SK-N-SH (cell line): ENCODE data around the gene SCGN.

Experiments used
- FOSL2 ChIP-seq: IDR thresholded peaks from 2 replicates; pipeline ENCODE4 v1.4.0; 2012; ENCODE audit warnings: low read depth, mild to moderate bottlenecking, moderate library complexity, borderline replicate concordance
- GABPA ChIP-seq: IDR thresholded peaks from 2 replicates; pipeline ENCODE4 v1.4.0; 2012; ENCODE audit warnings: low read depth, mild to moderate bottlenecking
- JUND ChIP-seq: IDR thresholded peaks from 2 replicates; pipeline ENCODE4 v1.4.0; 2012
- RAD21 ChIP-seq: IDR thresholded peaks from 2 replicates; pipeline ENCODE4 v1.6.1; 2012; ENCODE audit warnings: mild to moderate bottlenecking, low read length
- SIN3A ChIP-seq: IDR thresholded peaks from 2 replicates; pipeline ENCODE4 v1.6.1; 2012; ENCODE audit warnings: low read depth, mild to moderate bottlenecking, low read length, moderate library complexity, borderline replicate concordance
- SMC3 ChIP-seq: IDR thresholded peaks from 2 replicates; pipeline ENCODE4 v1.6.1; 2012; ENCODE audit warnings: low read depth, low read length, improper control_type of control experiment
- TF ChIP-seq, protein P1 (sequence below): IDR thresholded peaks from 2 replicates; pipeline ENCODE4 v1.6.1; 2012; ENCODE audit warnings: mild to moderate bottlenecking, low read depth, low read length, moderate library complexity
- TF ChIP-seq, protein P2 (sequence below): fragments of 200-600 bp; sonication (generic); IDR thresholded peaks from 2 replicates; pipeline ENCODE4 v1.6.1; 2017; ENCODE audit warnings: antibody characterized with exemption, mild to moderate bottlenecking, moderate library complexity
- TF ChIP-seq, protein P3 (sequence below): IDR thresholded peaks from 2 replicates; pipeline ENCODE4 v1.4.0; 2012; ENCODE audit warnings: low read depth, borderline replicate concordance

DNA sequence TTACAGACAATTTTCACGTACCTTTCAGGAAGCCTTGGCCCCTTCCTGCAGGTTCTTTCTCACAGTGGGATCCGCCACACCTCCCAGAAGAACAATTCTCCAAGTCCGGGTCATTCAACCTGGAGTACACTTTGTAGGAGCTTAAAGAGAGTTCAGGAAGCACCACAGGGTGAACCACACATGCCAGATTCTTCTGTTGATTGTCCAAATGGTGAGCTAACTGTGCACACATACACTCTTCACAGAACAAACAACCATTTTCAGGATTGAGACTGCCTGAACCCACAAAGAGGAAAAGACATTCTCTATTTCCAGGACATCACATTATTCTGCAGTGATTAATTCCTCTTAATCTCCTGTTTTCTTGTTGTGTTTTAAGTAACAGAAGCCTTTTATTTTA lies 51.0 kb downstream of the SCGN start:
- no peak for TF ChIP-seq JUND
- TF ChIP-seq, protein P1, sequence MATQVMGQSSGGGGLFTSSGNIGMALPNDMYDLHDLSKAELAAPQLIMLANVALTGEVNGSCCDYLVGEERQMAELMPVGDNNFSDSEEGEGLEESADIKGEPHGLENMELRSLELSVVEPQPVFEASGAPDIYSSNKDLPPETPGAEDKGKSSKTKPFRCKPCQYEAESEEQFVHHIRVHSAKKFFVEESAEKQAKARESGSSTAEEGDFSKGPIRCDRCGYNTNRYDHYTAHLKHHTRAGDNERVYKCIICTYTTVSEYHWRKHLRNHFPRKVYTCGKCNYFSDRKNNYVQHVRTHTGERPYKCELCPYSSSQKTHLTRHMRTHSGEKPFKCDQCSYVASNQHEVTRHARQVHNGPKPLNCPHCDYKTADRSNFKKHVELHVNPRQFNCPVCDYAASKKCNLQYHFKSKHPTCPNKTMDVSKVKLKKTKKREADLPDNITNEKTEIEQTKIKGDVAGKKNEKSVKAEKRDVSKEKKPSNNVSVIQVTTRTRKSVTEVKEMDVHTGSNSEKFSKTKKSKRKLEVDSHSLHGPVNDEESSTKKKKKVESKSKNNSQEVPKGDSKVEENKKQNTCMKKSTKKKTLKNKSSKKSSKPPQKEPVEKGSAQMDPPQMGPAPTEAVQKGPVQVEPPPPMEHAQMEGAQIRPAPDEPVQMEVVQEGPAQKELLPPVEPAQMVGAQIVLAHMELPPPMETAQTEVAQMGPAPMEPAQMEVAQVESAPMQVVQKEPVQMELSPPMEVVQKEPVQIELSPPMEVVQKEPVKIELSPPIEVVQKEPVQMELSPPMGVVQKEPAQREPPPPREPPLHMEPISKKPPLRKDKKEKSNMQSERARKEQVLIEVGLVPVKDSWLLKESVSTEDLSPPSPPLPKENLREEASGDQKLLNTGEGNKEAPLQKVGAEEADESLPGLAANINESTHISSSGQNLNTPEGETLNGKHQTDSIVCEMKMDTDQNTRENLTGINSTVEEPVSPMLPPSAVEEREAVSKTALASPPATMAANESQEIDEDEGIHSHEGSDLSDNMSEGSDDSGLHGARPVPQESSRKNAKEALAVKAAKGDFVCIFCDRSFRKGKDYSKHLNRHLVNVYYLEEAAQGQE = no peak
- TF ChIP-seq, protein P2, sequence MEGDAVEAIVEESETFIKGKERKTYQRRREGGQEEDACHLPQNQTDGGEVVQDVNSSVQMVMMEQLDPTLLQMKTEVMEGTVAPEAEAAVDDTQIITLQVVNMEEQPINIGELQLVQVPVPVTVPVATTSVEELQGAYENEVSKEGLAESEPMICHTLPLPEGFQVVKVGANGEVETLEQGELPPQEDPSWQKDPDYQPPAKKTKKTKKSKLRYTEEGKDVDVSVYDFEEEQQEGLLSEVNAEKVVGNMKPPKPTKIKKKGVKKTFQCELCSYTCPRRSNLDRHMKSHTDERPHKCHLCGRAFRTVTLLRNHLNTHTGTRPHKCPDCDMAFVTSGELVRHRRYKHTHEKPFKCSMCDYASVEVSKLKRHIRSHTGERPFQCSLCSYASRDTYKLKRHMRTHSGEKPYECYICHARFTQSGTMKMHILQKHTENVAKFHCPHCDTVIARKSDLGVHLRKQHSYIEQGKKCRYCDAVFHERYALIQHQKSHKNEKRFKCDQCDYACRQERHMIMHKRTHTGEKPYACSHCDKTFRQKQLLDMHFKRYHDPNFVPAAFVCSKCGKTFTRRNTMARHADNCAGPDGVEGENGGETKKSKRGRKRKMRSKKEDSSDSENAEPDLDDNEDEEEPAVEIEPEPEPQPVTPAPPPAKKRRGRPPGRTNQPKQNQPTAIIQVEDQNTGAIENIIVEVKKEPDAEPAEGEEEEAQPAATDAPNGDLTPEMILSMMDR = no peak
- TF ChIP-seq, protein P3, sequence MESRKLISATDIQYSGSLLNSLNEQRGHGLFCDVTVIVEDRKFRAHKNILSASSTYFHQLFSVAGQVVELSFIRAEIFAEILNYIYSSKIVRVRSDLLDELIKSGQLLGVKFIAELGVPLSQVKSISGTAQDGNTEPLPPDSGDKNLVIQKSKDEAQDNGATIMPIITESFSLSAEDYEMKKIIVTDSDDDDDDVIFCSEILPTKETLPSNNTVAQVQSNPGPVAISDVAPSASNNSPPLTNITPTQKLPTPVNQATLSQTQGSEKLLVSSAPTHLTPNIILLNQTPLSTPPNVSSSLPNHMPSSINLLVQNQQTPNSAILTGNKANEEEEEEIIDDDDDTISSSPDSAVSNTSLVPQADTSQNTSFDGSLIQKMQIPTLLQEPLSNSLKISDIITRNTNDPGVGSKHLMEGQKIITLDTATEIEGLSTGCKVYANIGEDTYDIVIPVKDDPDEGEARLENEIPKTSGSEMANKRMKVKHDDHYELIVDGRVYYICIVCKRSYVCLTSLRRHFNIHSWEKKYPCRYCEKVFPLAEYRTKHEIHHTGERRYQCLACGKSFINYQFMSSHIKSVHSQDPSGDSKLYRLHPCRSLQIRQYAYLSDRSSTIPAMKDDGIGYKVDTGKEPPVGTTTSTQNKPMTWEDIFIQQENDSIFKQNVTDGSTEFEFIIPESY = no peak
- no peak for TF ChIP-seq FOSL2
- TF ChIP-seq RAD21 = no peak
- no peak for TF ChIP-seq GABPA
- no peak for TF ChIP-seq SMC3
- no peak for TF ChIP-seq SIN3A
